Measurements from ENCODE around the gene TBL1X.

Gene TBL1X

GRCh38 chrX:9595174-9595573 is 130.3 kb downstream of the TBL1X start:
- DNase-seq, result no peak

- DNase-seq, result no peak
Measured at GRCh38 chrX:9596837-9597236, 132.0 kb downstream of the TBL1X start.

DNA sequence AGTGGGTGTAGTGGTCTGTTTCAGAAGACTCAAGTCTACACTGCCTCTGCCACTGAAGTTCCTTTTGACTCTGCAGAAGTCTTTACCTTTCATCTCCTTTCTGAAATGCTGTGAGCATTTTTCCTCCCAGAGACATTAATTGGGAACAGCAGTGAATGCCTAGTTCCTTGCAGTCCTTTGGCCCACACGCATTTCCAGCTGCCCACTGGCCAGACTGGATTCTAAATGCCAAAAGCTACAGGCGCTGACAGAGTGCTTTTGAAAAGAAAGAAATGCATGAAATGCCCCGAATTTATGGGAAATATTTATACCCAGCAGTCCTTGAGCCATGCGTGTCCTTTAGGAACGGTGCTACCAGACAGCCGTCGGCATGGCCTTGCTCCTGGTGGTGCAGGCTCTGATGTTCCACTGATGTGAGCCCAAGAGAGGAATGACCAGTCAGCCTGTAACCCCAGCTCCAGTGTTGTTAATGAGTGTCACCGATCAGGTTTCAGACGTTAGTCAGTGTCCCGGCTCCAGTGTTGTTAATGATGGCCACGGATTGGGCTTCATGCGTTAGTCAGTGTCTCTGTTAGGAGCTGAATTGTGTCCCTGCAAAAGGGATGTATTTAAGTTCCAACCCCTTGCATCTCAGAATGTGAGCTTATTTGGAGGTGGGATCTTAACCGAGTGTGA is 132.6 kb downstream of the TBL1X start:
- DNase-seq, result no peak

DNA sequence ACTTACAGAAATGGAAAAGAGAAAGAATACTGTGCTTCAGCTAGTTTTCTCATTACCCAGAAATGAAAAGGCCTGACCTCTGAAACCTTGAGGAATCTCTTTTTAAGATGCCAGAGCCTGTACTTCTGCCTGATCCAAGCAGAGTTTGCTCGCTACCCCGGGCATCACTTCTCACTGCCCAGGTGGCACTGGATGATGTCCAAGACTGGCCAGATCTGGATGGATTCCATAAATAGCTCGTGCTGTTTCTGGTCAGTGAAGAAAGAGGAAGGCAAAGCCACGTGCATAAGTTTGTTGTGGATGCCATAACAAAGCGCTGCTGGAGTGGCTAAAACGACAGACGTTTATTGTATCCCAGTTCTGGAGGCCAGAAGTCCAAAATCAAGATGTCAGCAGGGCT is 133.5 kb downstream of the TBL1X start:
- DNase-seq, result no peak

DNA sequence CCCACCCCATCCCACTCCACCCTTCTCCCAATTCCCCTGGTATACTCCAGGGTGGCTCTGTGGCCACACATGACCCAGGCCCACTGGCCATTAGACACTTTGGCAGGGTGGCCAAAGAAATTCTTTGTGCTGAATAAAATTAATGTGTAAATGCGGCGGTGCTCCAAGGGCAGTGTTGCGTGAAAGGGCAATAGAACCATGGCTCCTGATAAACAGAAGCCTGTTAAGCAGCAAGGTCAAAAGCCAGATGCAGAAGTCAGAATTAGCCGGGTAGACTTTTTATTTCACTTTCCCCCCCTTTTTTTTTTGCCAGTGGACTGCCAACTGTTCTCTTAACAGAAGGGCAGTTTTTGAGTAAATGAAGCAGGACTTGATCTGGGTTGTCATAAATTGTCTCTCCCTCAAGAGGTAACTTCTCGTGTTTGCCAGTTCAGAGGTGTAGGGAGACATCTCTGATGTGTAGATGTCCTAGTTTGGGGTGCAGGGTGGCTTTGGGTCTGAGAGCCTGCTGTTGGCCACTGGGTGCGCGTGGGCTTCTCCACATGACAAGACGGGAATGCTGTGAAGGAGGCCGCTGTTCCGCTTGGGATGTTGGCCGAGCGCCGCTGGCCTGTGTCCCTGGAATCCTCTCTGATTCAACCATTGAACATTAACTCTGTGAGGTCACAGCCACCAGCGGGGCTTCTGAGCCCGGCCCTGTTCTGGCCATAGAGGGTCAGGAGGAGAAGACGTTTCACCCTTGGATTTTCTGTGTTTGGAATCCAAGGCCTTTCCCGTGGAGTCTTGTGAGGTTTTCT is 139.5 kb downstream of the TBL1X start:
- no peak for DNase-seq

- no peak for DNase-seq
Measured at GRCh38 chrX:9604908-9605306, 140.0 kb downstream of the TBL1X start.

DNA sequence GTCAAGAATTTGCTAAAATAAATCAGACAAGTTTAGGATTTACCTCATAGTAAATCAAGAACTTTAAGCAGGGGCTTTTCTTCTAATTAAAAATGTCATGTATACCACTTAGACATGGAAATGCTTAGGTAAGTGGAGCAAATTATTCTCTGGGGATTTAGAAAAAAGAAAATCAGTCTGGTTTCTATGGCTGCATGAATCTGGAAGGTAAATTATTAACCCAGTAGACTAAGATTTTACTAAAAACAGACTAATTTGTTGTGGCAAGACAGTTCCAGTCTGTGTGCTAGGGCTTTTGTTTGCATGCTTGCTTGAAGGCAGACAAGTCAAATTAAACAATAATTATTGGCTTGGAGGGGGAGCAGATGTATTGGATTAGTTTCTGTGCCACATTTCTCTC is 140.6 kb downstream of the TBL1X start:
- DNase-seq, result no peak

GRCh38 chrX:9606971-9607370 is 142.1 kb downstream of the TBL1X start:
- DNase-seq, result no peak

- no peak for DNase-seq
Measured at GRCh38 chrX:9609499-9609898, 144.6 kb downstream of the TBL1X start.

DNA sequence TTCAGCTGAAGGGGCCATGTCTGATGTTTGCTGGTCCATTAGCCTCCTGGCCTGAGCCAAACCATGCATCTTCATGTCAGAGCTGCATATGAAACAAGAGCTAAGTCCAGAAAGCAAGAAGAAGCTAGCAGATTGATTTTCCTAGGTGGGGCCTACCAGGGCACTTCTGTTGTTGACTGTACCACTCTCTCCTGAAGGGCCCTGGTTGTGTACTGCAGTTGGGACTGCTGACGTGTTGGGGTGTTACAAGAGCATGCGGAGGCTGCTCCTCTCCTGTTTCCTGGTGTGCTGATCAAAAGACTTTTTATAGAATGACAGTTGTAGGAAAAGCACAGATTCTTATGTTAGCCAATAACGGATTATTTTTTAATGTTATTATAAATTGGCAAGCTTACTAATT is 145.1 kb downstream of the TBL1X start:
- no peak for DNase-seq

DNA sequence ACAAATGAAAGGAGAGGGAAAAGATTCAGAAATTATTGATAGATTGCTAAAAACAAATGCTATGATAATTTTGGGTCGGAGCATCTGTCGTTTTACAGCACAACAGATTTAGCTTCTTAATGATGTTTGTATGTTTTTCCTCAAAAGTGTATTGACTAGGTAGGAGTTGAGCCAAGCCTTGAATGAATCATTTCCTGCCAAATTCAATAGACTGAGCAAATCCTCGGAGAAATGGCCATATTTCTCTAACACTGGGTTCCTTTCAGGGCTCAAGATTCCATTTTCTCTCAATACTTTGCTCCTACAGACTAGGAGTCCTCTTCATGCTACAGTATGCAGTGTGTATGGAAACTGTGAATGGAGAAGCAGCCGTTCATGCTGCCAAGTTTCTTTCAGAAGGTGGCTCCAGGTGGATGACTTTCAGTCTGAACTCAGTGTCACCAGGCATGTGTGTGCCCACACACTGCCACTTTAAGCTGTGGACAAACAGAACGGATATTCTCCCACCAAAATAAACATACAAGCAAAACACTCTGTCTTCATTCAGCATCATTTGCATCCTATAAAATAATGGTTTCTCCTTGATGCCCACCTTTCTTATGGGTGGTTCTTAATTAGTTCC is 146.0 kb downstream of the TBL1X start:
- no peak for DNase-seq

- no peak for DNase-seq
Measured at GRCh38 chrX:9611436-9612145, 146.7 kb downstream of the TBL1X start.

DNA sequence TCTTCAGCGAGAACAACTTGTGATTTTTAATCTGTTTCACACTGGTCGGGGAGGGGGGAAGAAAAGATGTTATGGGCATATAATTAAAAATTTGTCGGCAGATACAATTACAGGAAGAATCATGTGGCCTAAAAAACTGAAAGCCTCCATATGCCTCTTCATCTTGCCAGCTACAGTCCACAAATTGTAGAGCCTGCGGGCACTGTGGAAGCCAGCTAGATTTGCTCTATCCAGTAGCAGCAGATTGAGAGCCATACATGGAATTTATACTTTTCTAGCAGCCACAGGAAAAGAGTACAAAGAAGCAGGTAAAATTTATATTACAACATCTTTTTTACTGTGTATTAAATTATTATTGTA is 147.3 kb downstream of the TBL1X start:
- DNase-seq, result no peak

- no peak for DNase-seq
Measured at GRCh38 chrX:9614016-9614415, 149.2 kb downstream of the TBL1X start.

DNA sequence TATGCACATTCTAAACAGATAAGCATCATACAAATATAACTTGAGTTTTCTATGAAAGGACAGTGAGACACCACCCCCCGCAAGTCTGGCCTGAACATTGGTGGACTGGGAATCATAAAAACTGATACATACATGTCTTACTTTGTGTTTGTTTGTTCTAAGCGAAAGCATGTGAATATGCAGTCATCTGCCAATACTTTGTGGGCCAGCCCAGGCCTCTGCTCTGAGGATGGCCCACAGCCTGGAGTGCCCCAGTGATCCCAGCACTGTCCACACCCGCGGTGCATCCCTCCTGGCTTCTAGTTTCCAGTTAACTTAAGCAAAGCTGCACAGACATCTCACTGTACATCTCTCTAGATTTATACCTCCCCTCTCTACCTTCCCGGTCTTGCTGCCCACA is 154.3 kb downstream of the TBL1X start:
- DNase-seq, result no peak

GRCh38 chrX:9619581-9619980 is 154.7 kb downstream of the TBL1X start:
- no peak for DNase-seq

DNA sequence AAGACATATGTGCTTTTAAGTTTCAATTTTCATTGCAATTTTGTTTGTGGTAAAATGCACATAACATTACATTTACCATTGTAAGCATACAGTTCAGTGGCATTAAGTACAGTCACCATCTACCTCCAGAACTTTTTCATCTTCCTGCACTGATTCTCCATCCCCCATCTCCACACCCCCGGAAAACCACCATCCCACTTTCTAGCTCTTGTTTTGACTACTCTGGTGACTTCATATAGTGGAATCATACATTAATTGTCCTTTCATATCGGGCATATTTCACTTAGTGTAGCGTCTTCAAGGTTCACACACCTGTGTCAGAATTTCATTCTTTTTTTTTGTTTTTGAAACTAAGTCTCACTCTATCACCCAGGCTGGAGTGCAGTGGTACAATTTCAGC is 157.3 kb downstream of the TBL1X start:
- DNase-seq, result no peak

DNA sequence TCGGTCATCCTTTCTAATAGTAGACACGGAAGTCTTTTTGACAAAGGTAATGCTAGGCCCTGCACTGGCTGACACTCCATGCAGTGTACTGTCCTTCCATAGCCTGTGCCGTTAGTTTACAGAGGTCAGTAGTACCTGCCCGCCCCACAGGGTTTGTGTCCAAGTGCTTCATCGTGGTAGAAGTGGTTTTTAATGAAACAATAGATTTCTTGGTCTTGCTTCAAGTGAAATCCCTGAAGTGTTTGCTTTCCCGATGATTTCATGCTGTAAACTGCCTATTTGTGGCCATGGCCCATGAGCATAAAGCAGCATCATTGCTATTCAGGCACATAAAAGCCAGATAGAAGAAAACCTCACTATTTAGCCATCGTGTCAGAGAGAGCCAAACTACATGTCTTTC is 161.5 kb downstream of the TBL1X start:
- no peak for DNase-seq

DNA sequence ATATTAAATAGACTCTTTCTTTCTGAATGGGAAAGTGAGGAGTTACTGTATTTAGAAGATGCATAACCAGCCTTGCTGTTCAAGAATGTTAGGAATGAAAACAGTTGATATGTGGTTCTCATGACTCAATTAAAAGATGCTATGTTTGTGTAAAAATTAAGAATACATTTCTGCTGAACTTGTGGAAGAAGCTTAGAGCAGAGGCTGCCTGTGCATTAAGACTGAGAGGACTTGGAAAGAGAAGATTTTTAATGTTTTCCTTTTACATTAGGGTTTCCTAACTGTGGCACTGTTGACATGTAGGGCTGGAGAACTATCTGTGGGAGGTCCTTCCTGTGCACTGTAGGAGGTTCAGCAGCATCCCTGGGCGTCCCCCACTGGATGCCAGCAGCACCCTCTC is 163.1 kb downstream of the TBL1X start:
- no peak for DNase-seq

DNA sequence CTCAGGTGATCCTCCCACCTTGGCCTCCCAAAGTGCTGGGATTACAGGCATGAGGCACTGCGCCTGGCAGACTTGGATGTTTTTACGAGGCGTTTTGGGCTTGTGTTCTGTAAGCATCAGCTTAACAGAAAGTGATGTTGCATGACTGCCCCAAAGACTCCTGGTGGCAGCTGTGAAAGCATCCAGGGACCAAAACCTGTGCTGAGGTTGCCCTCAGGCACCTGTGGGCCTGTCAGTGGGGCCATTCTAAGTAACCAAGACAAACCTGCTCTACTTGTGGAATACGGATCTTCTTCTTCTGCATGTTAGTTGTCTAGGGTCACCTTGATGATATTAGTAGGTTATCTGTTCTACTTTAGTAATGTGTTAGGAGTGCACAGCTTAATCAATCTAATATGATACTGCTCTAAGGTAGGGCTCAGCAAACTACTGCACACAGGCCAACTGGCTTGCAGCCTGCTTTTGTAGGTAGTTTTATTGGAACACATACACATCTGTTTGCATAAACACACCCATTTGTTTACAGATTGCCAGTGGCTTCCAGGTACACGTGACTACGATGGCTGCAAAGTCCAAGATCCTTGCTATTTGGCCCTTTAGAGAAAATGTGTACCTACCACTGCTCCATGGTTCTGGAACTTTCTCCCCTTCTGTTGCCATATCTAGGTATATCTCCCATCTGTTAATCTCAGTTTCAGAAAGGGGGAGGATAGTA is 164.1 kb downstream of the TBL1X start:
- DNase-seq, result no peak

DNA sequence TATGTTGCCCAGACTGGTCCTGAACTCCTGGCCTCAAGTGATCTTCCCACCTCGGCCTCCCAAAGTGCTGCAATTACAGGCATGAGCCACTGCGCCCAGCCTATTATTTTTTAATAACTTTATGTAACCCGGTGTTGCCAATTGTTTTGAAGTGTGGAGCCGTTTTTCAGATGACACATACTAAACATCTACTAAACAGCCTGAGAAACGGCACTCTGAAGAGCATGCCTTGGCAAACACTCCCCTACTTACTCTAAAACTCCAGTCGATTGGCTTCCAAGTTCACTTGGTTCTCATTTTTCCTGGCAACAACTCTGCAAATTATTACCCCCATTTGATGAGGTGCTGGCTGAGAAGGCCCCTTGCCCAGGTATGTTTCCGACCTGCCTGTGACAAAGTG is 169.7 kb downstream of the TBL1X start:
- DNase-seq, result no peak

GRCh38 chrX:9635368-9635767 is 170.5 kb downstream of the TBL1X start:
- no peak for DNase-seq

- DNase-seq, result no peak
Measured at GRCh38 chrX:9635803-9636202, 170.9 kb downstream of the TBL1X start.

Data from Kasumi-1 (cell line).